Mesothelial cell of epicardium (in vitro differentiated cells): ENCODE results near the gene NOS1AP. TPM values are rescaled to one million over a fixed set of nuclear protein-coding genes. Genes with fewer than 3 reads are reported as not detected.

ENCODE experiments used
- DNase-seq, 2 experiments: peaks; one replicate each; pipeline ENCODE4 v3.0.0; 2021; ENCODE audit warnings: low spot score in 2 of 2; ENCODE audit not compliant: unreplicated experiment in 2 of 2
- H3K27ac Mint-ChIP-seq: 2 replicates; pipeline ENCODE4 v1.8.0; 2021; ENCODE audit warnings: mixed read lengths
- H3K27me3 Mint-ChIP-seq: 2 replicates; pipeline ENCODE4 v1.8.0; 2021; ENCODE audit warnings: low read depth, mixed read lengths
- H3K36me3 Mint-ChIP-seq: 2 replicates; pipeline ENCODE4 v1.8.0; 2021; ENCODE audit warnings: mixed read lengths
- H3K4me1 Mint-ChIP-seq: 2 replicates; pipeline ENCODE4 v1.8.0; 2021; ENCODE audit warnings: mixed read lengths
- H3K4me3 Mint-ChIP-seq: 2 replicates; pipeline ENCODE4 v1.8.0; 2021; ENCODE audit warnings: mild to moderate bottlenecking, moderate library complexity, mixed read lengths
- H3K9me3 Mint-ChIP-seq: 2 replicates; pipeline ENCODE4 v1.8.0; 2021; ENCODE audit warnings: mixed read lengths
- CTCF ChIP-seq: fragments of 200-600 bp; sonication (generic); IDR thresholded peaks from one replicate; pipeline ENCODE4 v1.5.0; 2021; ENCODE audit warnings: antibody characterized with exemption; ENCODE audit not compliant: unreplicated experiment
- total RNA-seq: library from RNA; stranded (reverse); gene quantifications from 3 replicates; pipeline ENCODE4 v1.2.1, GENCODE V29; 2021

NOS1AP gene
- total RNA-seq, 1 donor from 2014 or later = 4.4 TPM

GRCh38 chr1:162333991-162334390 is 264.5 kb downstream of the NOS1AP start:
- no peak overlapping the region for H3K27ac Mint-ChIP-seq

GRCh38 chr1:162335126-162335525 is 265.6 kb downstream of the NOS1AP start:
- TF ChIP-seq CTCF = no peak
- Mint-ChIP-seq H3K4me1 (no peaks in the 10 kb centered on the region), H3K27ac (no peak overlapping the region)

More at GRCh38 chr1:162333991-162334390, 264.5 kb downstream of the NOS1AP start:
- Mint-ChIP-seq H3K36me3 (no peaks in the 10 kb centered on the region), H3K9me3 (no peaks in the 10 kb centered on the region), H3K4me1 (no peaks in the 10 kb centered on the region), H3K4me3 (no peak overlapping the region), H3K27me3 (no peaks in the 10 kb centered on the region)
- no peak for DNase-seq
- TF ChIP-seq CTCF = no peak

GRCh38 chr1:162336621-162337285 is 267.3 kb downstream of the NOS1AP start:
- no peak overlapping the region for H3K4me3 Mint-ChIP-seq
- no peak for TF ChIP-seq CTCF
- no peaks in the 10 kb centered on the region for H3K9me3 Mint-ChIP-seq
- H3K27me3 Mint-ChIP-seq = no peaks in the 10 kb centered on the region
- H3K4me1 Mint-ChIP-seq = no peaks in the 10 kb centered on the region
- H3K36me3 Mint-ChIP-seq = no peaks in the 10 kb centered on the region
- DNase-seq = no peak
- no peak overlapping the region for H3K27ac Mint-ChIP-seq

More at GRCh38 chr1:162335126-162335525, 265.6 kb downstream of the NOS1AP start:
- Mint-ChIP-seq H3K27me3 (no peaks in the 10 kb centered on the region), H3K4me3 (no peak overlapping the region), H3K36me3 (no peaks in the 10 kb centered on the region), H3K9me3 (no peaks in the 10 kb centered on the region)
- DNase-seq = no peak

GRCh38 chr1:162342452-162342983 is 273.0 kb downstream of the NOS1AP start:
- no peaks in the 10 kb centered on the region for H3K9me3 Mint-ChIP-seq
- no peak overlapping the region for H3K27ac Mint-ChIP-seq
- no peak for TF ChIP-seq CTCF
- H3K36me3 Mint-ChIP-seq = peaks cover 6% of the 10 kb centered on the region
- H3K4me3 Mint-ChIP-seq = no peak overlapping the region
- DNase-seq = no peak
- no peaks in the 10 kb centered on the region for H3K27me3 Mint-ChIP-seq
- H3K4me1 Mint-ChIP-seq = no peaks in the 10 kb centered on the region

GRCh38 chr1:162343470-162343869 is 274.0 kb downstream of the NOS1AP start:
- H3K27me3 Mint-ChIP-seq = no peaks in the 10 kb centered on the region
- no peak for DNase-seq
- no peaks in the 10 kb centered on the region for H3K4me1 Mint-ChIP-seq
- no peak overlapping the region for H3K27ac Mint-ChIP-seq
- no peak for TF ChIP-seq CTCF
- no peak overlapping the region for H3K4me3 Mint-ChIP-seq
- H3K36me3 Mint-ChIP-seq = peaks cover 6% of the 10 kb centered on the region
- no peaks in the 10 kb centered on the region for H3K9me3 Mint-ChIP-seq

- no peak overlapping the region for H3K4me3 Mint-ChIP-seq
- H3K27ac Mint-ChIP-seq = no peak overlapping the region
Measured at GRCh38 chr1:162347281-162347680, 277.8 kb downstream of the NOS1AP start.

More at GRCh38 chr1:162347281-162347680, 277.8 kb downstream of the NOS1AP start:
- no peak for DNase-seq
- TF ChIP-seq CTCF = no peak
- peaks cover 6% of the 10 kb centered on the region for H3K36me3 Mint-ChIP-seq
- H3K4me1 Mint-ChIP-seq = peaks cover 7% of the 10 kb centered on the region
- no peaks in the 10 kb centered on the region for H3K9me3 Mint-ChIP-seq
- no peaks in the 10 kb centered on the region for H3K27me3 Mint-ChIP-seq
